ENCODE data around the gene UBE4B. TPM values are rescaled to one million over a fixed set of nuclear protein-coding genes. Genes with fewer than 3 reads are reported as not detected.

UBE4B gene
- total and polyA plus RNA-seq, 10 of the 15 experiments (the other 5 are each of a cell fraction or from before 2014, with no cell fraction given), result 2.9 to 32.6 (median 20.7) TPM

GRCh38 chr1:10181154-10181553, 148.4 kb downstream of the UBE4B start:
- 98% methylated on average over 7 of the region's 7 CpGs for WGBS (ENCODE audit: insufficient coverage, insufficient replicate concordance, low lambda C conversion rate, missing lambda C conversion rate)
- POLR2A ChIA-PET, result no interaction called here
- no peaks in the 10 kb centered on the region for H3K27me3 ChIP-seq (replicated peaks in 1 of 2; ENCODE audit: control insufficient read depth in 2 of 2, insufficient read depth in 2 of 2, low read length in 1 of 2)
- no peak for DNase-seq (ENCODE audit: low read depth, low spot score)
- SMC1A ChIA-PET (ENCODE audit: uncharacterized antibody, unreplicated experiment), result interaction anchor here (2.0 kb wide), 1 partner anchor 11 kb away, joined by 7 read pairs; no protein-coding TSS in a partner anchor
- H3K27ac ChIP-seq (ENCODE audit: control insufficient read depth, insufficient read depth), result no peak overlapping the region
- no peak overlapping the region for H2AFZ ChIP-seq (ENCODE audit: control insufficient read depth, low read depth, low read length)
- in situ Hi-C loops (cut with MboI) (no loop called here), intact Hi-C loops (cut with micrococcal nuclease; ENCODE audit: unreplicated experiment) (no loop called here)
- H3K9ac ChIP-seq (ENCODE audit: control insufficient read depth, insufficient read depth, low read length), result no peak overlapping the region
- H3K4me2 ChIP-seq (ENCODE audit: control insufficient read depth, insufficient read depth), result no peak overlapping the region
- H3K4me3 ChIP-seq, result no peak overlapping the region
- no peaks in the 10 kb centered on the region for H4K20me1 ChIP-seq (ENCODE audit: control insufficient read depth, insufficient read depth)
- peaks cover 4% of the 10 kb centered on the region in 2 experiments; a peak in 3 of 4 replicates for H3K36me3 ChIP-seq (ENCODE audit: control insufficient read depth in 2 of 2, insufficient read depth in 2 of 2, low read length in 1 of 2)
- no peaks in the 10 kb centered on the region for H3K4me1 ChIP-seq (ENCODE audit: control insufficient read depth, insufficient read depth, low read length)
- no peak for ATAC-seq
- RAD21 ChIA-PET (ENCODE audit: unreplicated experiment), result no interaction called here
- TF ChIP-seq, protein P1, sequence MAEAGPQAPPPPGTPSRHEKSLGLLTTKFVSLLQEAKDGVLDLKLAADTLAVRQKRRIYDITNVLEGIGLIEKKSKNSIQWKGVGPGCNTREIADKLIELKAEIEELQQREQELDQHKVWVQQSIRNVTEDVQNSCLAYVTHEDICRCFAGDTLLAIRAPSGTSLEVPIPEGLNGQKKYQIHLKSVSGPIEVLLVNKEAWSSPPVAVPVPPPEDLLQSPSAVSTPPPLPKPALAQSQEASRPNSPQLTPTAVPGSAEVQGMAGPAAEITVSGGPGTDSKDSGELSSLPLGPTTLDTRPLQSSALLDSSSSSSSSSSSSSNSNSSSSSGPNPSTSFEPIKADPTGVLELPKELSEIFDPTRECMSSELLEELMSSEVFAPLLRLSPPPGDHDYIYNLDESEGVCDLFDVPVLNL (IDR thresholded peaks at IDR 0.05; ENCODE audit: low read depth, low read length), result no peak
- TF ChIP-seq MYC (IDR thresholded peaks at IDR 0.05; ENCODE audit: insufficient read depth, insufficient read length, insufficient replicate concordance, low read length, severe bottlenecking) (no peak), RAD21 (IDR thresholded peaks at IDR 0.05; ENCODE audit: insufficient read depth, low read depth, low read length) (no peak), NKRF (conservative IDR thresholded peaks at IDR 0.05) (no peak), POLR2AphosphoS2 (IDR thresholded peaks at IDR 0.05; ENCODE audit: low read depth, low read length) (no peak), HSF1 (IDR thresholded peaks at IDR 0.05; ENCODE audit: low read depth, low read length) (no peak), ZBED1 (IDR thresholded peaks at IDR 0.05; ENCODE audit: borderline replicate concordance) (no peak), FOXK2 (IDR thresholded peaks at IDR 0.05) (no peak), TCF7 (IDR thresholded peaks at IDR 0.05; ENCODE audit: borderline replicate concordance) (no peak), CEBPB (IDR thresholded peaks at IDR 0.05; ENCODE audit: borderline replicate concordance in 1 of 2, low read depth in 2 of 2, low read length in 2 of 2) (no peak), IRF4 (IDR thresholded peaks at IDR 0.05; ENCODE audit: low read depth, low read length) (no peak), SMARCA5 (IDR thresholded peaks at IDR 0.05) (no peak), CHD1 (IDR thresholded peaks at IDR 0.05; ENCODE audit: low read depth, low read length) (no peak), SRF (IDR thresholded peaks at IDR 0.05; ENCODE audit: low read depth in 2 of 2, low read length in 2 of 2) (no peak), STAT3 (IDR thresholded peaks at IDR 0.05; ENCODE audit: low read depth, low read length) (no peak), ZBTB33 (IDR thresholded peaks at IDR 0.05) (no peak), MYB (IDR thresholded peaks at IDR 0.05; ENCODE audit: borderline replicate concordance, low read depth, low read length) (no peak)
- BruUV-seq (replicated peaks), result no TSS peak
- H3K9me3 ChIP-seq (replicated peaks; ENCODE audit: control insufficient read depth, insufficient read depth, low read length), result no peaks in the 10 kb centered on the region
- CTCF ChIA-PET, result no interaction called here
- H3K79me2 ChIP-seq (ENCODE audit: control insufficient read depth, insufficient read depth, low read length), result no peaks in the 10 kb centered on the region
- no peak for FAIRE-seq
